Measurements from ENCODE around the gene CR1. TPM values are rescaled to one million over a fixed set of nuclear protein-coding genes. Genes with fewer than 3 reads are reported as not detected.
"Not testable (repeated sequence)": the region's sequence is repeated elsewhere in the genome, so short reads cannot be mapped to it uniquely, and the experiment has no call there.

The CR1 gene
- total RNA-seq, 2 donors from 2014 or later, result 0.42 to 3.5 TPM

GRCh38 chr1:207565546-207566468 is 69.8 kb downstream of the CR1 start:
- no peaks in the 10 kb centered on the region for H3K9me3 ChIP-seq
- H3K4me3 ChIP-seq, result no peak overlapping the region
- no peaks in the 10 kb centered on the region for H3K27me3 ChIP-seq
- TF ChIP-seq CTCF (IDR thresholded peaks at IDR 0.05), result no peak
- no peak overlapping the region for H3K9ac ChIP-seq (ENCODE audit: low read depth in 2 of 2, low read length in 2 of 2)
- intact Hi-C loops (cut with DNase I), result no loop called here
- H3K27ac ChIP-seq, result no peak overlapping the region
- H3K4me1 ChIP-seq, result no peaks in the 10 kb centered on the region
- no peak for DNase-seq
- no peaks in the 10 kb centered on the region for H3K36me3 ChIP-seq

- DNase-seq; H3K9me3 ChIP-seq; H3K36me3 ChIP-seq; H3K4me1 ChIP-seq; intact Hi-C loops (cut with DNase I); H3K9ac ChIP-seq (ENCODE audit: low read depth in 2 of 2, low read length in 2 of 2); H3K27ac ChIP-seq; H3K27me3 ChIP-seq; H3K4me3 ChIP-seq: not testable (repeated sequence)
These were observed 76.0 kb downstream of the CR1 start for GRCh38 chr1:207571926-207572325.

- intact Hi-C loops (cut with DNase I); DNase-seq; H3K9ac ChIP-seq (ENCODE audit: low read depth in 2 of 2, low read length in 2 of 2); H3K27ac ChIP-seq; H3K9me3 ChIP-seq; H3K4me3 ChIP-seq; H3K4me1 ChIP-seq; H3K27me3 ChIP-seq; H3K36me3 ChIP-seq: not testable (repeated sequence)
These were observed 77.1 kb downstream of the CR1 start for GRCh38 chr1:207573074-207573473.

GRCh38 chr1:207575381-207575780 is 79.4 kb downstream of the CR1 start:
- intact Hi-C loops (cut with DNase I); DNase-seq; H3K36me3 ChIP-seq; H3K9ac ChIP-seq (ENCODE audit: low read depth in 2 of 2, low read length in 2 of 2); H3K9me3 ChIP-seq; H3K4me1 ChIP-seq; H3K27ac ChIP-seq; H3K27me3 ChIP-seq; H3K4me3 ChIP-seq: not testable (repeated sequence)

- Histone ChIP-seq H3K9ac (ENCODE audit: low read depth in 2 of 2, low read length in 2 of 2) (no peak overlapping the region), H3K4me1 (no peaks in the 10 kb centered on the region), H3K9me3 (no peaks in the 10 kb centered on the region), H3K4me3 (no peak overlapping the region), H3K27ac (no peak overlapping the region), H3K36me3 (no peaks in the 10 kb centered on the region), H3K27me3 (no peaks in the 10 kb centered on the region)
- intact Hi-C loops (cut with DNase I), result no loop called here
- DNase-seq, result no peak
- no peak for TF ChIP-seq CTCF (IDR thresholded peaks at IDR 0.05)
These were observed 83.0 kb downstream of the CR1 start for GRCh38 chr1:207578796-207579435.

- H3K27ac ChIP-seq, result no peak overlapping the region
- no peaks in the 10 kb centered on the region for H3K27me3 ChIP-seq
- no peaks in the 10 kb centered on the region for H3K4me1 ChIP-seq
- peak; percentile 52 for TF ChIP-seq CTCF (IDR thresholded peaks at IDR 0.05)
- no peak overlapping the region for H3K9ac ChIP-seq (ENCODE audit: low read depth in 2 of 2, low read length in 2 of 2)
- intact Hi-C loops (cut with DNase I), result no loop called here
- no peak overlapping the region for H3K4me3 ChIP-seq
- H3K9me3 ChIP-seq, result no peaks in the 10 kb centered on the region
- DNase-seq, result peak; percentile 40
- H3K36me3 ChIP-seq, result no peaks in the 10 kb centered on the region
These were observed 83.5 kb downstream of the CR1 start for GRCh38 chr1:207579436-207579799.

All from colonic mucosa (tissue), 4 donors.